HG03060 (cell line): ENCODE data around the gene SMC1B.
"Not testable (repeated sequence)": the region's sequence is repeated elsewhere in the genome, so short reads cannot be mapped to it uniquely, and the experiment has no call there.

ENCODE experiments used
- ATAC-seq: cut with Tn5 transposase; IDR thresholded peaks from one replicate; pipeline ENCODE4 v1.9.1; 2021; ENCODE audit warnings: low read depth, moderate number of reproducible peaks; ENCODE audit not compliant: unreplicated experiment

The SMC1B gene, protein sequence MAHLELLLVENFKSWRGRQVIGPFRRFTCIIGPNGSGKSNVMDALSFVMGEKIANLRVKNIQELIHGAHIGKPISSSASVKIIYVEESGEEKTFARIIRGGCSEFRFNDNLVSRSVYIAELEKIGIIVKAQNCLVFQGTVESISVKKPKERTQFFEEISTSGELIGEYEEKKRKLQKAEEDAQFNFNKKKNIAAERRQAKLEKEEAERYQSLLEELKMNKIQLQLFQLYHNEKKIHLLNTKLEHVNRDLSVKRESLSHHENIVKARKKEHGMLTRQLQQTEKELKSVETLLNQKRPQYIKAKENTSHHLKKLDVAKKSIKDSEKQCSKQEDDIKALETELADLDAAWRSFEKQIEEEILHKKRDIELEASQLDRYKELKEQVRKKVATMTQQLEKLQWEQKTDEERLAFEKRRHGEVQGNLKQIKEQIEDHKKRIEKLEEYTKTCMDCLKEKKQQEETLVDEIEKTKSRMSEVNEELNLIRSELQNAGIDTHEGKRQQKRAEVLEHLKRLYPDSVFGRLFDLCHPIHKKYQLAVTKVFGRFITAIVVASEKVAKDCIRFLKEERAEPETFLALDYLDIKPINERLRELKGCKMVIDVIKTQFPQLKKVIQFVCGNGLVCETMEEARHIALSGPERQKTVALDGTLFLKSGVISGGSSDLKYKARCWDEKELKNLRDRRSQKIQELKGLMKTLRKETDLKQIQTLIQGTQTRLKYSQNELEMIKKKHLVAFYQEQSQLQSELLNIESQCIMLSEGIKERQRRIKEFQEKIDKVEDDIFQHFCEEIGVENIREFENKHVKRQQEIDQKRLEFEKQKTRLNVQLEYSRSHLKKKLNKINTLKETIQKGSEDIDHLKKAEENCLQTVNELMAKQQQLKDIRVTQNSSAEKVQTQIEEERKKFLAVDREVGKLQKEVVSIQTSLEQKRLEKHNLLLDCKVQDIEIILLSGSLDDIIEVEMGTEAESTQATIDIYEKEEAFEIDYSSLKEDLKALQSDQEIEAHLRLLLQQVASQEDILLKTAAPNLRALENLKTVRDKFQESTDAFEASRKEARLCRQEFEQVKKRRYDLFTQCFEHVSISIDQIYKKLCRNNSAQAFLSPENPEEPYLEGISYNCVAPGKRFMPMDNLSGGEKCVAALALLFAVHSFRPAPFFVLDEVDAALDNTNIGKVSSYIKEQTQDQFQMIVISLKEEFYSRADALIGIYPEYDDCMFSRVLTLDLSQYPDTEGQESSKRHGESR

DNA sequence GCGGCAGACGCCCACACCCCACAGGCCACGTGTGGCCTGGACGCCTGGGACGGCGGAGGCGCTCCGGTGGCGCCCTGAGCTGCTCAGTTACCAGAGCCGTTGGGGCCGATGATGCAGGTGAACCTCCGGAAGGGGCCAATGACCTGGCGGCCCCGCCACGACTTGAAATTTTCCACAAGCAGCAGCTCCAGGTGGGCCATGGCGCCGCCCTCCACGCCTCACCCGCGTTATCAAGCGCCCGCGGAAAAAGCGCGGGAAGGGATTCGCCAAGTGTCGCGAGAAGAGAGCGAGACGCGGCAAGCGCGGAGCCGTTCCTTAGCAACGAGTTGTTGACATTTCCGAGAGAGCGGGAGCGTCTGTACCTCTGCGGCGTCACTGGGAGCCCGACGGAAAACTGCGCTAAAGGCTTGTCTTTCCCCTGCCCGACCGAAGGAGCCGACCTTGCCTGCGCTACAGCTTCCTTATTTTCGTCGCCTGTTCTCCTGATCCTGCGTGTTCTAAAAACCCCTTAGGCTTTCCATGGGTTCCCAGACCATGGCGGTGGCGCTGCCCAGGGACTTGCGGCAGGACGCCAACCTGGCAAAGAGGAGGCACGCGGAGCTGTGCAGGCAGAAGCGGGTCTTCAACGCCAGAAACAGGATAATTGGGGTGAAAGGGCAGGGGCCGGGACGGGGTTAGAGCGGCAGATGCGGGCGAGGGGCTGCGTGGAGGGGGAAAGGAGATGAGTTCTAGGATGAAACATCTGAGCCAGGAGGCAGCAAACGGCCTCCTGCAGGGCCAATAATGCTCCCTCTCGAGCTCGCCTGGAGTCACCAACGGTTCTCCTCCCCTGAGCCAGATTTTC is at the start of gene SMC1B, which contains the start of gene RIBC2:
Gene SMC1B, minus strand, starts transcription at position 232 of the 844 bp plus-strand sequence. Its CDS starts 32 bp downstream, at position 200.
Gene RIBC2, plus strand, starts transcription at position 326 of the 844 bp plus-strand sequence. Its CDS starts 194 bp downstream, at position 520.
- ATAC-seq = no peak

DNA sequence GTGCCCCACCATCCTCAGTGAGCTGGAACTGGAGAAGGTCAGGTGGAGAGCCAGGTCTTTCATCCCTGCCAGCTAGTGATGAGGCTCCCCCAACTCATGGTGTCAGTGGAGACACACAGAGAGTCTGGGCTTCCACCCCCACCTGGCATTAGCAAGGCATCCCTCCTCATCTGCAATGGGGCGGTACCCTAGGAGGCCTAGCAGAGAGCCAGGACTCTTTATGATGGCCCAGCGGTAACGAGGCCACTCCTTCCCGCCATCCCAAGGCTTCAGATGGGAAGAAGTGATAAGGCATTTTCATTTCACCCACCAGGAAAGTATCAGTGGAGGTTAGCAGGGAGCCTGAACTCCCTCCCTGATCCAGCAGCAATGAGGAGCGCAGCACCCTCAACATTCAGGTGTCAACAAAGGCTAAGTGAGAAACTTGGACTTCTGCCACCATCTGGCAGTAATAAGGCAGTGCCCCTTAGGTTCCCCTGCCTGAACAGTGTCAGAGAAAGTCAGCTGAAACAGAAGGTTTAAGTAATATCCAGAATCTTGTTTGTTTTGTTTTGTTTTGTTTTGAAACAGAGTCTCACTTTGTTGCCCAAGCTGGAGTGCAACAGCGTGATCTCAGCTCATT is 48.7 kb upstream of the SMC1B start:
- no peak for ATAC-seq

DNA sequence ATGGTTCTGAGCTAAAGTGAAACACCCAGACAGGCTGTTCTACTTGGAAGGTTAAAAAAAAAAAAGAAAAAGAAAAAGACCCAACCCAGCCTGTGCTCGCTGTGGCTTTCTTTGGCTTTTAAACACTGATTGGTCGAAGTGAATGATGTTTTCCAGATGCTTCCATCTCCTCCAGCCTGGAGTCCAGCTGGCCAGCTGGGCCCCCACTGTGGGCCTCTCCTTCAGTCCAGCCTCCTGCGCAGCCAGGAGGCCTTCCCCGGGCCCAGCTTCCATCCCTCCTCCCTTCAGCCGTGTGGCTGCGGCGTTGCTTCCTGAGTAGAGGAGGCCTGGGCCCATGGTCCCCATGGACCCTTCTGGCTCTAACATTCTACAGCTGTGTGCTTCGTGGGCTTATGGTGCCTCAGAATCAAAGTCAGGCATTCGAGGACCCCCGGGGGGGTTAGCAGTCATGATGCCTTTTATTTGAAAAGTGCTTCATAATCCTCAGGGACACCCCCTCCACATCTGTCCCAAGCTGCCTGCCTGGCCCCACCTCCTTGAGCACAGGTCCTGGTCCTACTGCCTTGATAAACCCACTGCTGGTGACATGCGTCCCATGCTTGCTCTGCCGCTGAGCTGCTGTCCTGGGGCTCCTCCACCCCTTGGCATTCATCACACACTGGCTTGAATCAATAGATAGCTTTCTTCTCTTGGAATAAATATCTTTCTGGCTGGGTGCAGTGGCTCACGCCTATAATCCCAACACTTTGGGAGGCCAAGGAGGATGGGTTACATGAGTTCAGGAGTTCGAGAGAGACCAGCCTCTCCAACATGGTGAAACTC is 47.1 kb upstream of the SMC1B start:
- no peak for ATAC-seq

DNA sequence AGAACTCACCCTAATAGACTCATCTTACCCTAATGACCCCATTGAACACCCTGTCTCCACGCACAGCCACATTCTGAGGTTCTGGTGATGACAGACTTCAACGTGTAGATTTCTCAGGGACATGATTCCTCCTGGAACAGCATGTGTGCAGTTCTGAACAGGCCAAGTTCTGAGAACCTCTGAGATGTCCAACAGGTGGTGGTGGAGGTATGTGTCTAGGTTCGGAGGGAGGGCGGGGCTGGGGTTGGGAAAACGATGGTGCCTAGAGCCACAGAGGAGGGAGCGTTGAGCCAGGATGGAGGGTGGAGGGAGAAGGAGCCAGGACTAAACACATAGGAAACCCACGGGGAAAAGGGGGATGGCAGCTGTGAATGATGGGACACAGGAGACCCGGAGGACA is 45.8 kb upstream of the SMC1B start:
- ATAC-seq = no peak

DNA sequence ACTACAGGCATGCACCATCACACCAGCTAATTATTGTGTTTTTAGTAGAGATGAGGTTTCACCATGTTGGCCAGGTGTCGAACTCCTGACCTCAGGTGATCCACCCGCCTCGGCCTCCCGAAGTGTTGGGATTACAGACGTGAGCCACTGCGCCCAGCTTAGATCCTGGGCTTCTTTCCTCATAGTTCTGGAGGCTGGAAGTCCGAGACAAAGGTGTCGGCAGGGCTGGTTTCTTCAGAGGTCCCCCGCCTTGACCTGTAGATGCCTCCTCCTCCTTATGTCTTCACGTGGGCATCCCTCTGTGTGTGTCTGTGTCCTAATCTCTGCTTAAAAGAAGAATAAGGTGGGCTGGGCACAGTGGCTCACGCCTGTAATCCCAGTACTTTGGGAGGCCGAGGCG is 45.1 kb upstream of the SMC1B start:
- ATAC-seq = no peak

DNA sequence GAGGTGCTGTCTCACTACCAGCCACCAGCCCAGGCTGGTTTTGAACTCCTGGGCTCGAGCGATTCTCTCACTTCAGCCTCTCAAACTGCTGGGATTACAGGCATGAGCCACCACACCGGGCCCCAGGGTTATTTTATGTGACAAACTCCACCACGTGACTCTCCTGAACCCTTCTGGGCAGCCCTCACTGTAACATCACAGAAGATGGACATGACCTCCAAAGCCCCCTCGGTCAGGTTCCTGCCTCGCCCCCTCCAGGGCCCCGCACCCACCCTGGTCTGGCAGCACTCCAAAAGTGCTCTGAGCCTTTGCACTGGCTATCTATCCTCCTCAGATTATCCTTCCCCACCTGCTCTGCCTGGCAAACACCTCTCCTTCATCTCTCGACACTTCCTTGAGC is 43.4 kb upstream of the SMC1B start:
- no peak for ATAC-seq

DNA sequence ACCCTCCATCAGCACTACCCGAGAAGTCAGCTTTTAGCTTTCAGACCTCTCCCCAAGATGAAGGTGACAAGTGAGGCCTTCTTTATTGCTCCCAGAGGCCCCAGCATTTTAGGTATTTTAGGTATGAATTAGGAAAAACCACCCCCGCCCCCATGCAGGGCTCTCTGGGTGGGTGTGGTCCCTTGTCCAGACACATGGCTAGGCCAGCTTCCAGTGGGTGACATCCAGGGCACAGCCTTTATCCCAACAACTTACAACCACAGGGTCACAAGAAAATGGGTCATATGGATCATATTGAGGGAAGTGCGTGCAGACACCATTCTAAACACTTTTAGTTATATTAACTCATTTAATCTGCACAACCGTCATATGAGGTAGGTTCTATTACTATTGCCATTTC is 42.2 kb upstream of the SMC1B start:
- ATAC-seq = no peak

DNA sequence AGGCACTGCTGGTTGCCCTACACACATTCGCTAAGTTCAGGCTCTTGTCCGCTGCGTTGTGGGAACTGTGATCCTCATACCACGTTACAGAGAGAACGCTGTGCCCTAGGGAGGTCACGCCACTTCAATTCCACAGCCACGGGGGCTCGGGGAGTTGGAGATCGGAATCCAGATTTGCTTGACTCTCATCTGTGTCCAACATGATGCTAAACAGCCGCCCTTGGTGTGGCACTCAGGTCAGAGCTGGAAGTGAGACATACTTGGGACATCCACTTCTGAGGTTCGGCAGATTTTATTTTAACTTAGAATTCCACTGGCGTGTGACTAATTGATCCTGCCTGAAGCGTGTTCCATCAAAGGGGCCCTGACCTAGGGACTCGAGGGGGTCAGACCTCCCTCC is 41.8 kb upstream of the SMC1B start:
- no peak for ATAC-seq

DNA sequence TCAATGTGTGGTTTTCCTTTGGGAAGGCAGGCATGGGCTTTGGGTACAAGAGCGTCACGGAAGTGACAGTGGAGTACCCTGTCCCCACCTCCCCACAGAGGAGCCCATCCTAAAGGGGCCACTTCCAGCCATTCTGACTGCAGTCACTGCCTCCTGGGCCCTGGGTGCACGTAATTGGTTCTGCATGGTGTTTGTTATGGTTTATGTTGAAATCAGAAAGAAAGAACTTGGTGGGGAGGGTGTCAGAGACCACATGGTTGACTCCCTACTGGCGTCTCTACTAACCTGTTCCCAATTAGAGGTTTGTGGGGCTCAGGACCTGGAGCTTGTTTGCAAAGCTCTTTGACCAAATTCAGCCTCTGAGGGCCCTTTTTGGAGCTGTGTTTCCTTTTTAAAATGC is 40.9 kb upstream of the SMC1B start:
- no peak for ATAC-seq

DNA sequence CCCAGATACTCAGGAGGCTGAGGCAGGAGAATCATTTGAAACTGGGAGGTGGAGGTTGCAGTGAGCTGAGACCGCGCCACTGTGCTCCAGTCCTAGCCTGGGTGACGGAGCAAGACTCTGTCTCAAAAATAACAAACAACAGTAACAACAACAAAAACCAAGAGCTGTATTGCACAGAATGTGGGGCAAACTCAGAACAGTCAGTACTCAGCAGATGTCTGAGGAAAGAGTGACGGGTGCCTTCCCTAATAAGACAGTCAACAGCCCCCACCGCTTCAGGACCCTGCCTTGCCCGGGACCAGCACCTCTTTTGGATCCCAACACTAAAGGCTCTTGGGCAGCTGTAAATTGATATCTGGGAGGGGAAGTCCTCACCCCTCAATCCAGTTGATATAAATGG is 40.4 kb upstream of the SMC1B start:
- ATAC-seq = no peak

DNA sequence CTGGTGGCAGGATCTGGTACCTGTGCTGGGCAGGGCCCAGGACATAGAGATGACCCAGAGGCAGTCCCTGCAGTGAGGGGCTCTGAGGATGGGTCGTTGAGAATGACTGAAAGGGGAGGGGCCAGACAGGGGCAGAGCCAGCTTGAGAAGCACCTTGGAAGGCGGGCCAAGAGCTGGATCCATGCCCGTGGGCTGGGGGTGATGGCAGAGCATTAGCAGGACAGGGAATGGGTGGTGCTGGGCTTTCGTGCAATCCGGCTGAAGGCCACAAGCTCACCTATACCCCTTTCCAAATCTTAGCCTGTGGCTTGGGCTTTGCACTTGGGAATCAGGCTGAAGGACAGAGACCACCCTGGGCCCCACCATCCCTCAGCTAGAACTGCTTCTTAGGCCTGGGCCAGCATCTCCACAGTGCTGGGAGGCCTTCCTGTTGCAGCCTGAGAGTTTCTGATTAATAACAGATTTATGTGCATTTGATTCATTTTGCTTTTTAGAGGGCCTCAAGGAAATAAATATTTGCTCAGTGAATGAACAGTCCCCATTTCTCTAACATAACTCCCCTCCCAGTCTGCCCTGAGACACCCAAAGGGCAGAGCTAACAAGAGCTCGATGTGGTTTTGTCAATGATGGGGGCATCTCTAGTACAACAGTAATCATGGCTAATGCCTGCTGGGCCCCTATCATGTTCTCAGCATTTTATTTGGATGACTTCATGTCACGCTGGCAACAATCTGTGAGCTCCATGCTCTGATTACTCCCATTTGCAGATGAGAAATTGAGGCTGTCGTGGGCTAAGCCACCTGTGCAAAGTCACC is 39.4 kb upstream of the SMC1B start:
- no peak for ATAC-seq

DNA sequence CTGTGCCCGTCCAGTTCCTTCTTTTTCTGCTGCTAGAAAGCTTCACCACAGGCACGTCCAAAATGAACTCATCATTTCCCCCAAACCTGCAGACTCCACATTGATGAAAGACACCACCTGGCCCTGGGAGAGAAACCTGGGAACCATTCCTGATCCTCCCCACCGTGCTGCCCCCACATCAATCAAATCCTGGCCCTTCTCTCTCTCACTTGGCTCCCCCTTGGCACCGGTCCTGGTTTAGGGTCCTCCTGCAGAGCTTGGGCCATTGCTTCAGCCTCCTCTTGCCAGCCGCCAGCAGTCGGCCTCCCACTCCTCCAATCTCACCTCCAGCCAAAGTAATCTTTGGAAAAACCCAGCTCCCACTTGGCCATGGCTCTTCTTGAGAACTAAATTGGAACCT is 38.6 kb upstream of the SMC1B start:
- ATAC-seq = no peak

DNA sequence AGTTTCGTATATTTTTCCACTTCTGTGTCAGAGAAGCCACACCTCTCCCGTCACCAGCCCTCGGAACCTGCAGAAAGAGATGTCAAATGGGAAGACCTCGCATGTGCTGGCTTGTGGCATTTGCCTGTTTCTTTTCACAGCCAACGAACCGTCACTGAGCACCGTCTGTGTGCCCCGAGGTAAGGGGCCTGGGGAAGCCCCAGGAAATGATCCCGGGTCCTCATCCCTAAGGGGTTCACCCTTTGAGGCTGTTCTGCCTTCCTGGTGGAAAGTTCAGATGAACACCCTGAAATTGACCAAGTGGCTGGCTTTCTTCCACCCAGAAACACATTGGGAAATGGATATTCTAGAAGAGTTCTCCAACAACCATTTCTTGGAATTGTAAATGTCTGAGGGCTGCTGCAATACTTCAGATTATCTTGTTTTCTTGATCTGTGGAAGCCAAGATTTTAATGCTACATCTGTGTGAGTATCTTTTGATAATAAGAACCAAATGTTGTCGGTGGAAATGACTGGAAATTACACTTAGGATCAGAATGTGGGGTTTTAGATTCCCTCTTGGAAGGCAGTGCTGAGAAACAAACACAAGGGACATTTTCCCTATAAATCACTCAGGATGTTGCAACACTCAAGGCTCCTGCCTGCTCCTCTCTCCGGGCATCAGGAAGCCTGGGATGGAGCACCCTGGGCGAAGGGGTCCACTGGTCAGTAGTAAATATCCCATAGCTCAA is 37.7 kb upstream of the SMC1B start:
- no peak for ATAC-seq

DNA sequence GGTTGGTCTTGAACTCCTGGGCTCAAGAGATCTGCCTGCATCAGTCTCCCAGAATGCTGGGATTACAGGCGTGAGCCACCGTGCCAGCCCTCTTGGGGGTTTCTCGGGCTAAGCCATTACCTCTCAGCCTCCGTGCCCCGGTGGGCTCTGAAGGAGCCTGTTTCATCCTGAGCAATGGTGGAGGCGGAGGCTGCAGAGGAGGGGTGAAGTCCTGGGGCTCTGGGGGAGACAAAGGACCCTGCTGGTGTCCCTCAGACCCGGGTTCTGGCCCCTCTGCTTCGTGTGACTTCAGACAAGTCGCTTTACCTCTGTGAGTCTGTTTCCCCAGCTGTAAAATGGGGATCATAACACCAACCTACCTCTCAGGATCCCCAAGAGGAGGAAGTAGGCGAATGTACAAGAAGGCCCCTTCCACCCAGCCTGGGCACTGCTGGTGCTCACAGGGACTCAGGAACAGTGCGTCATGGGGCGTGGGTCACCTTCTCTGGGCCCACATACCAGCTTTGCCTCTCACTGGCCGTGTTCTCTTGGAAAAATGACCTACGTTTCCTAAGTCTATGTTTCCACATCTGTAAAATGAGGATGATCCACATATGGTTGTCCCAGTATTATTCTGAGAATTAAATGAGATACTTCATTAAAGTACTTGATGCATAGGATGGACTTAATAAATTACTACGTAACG is 36.8 kb upstream of the SMC1B start:
- ATAC-seq = no peak

DNA sequence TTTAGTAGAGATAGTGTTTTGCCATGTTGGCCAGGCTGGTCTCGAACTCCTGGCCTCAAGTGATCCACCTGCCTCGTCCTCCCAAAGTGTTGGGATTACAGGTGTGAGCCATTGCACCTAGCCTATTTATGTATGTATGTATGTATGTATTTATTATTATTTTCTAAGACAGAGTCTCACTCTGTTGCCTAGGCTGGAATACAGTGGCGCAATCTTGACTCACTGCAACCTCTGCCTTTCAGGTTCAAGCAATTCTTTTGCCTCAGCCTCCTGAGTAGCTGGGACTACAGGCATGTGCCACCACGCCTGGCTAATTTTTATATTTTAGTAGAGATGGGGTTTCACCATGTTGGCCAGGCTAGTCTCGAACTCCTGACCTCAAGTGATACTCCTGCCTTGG is 36.0 kb upstream of the SMC1B start:
- not testable (repeated sequence) for ATAC-seq

DNA sequence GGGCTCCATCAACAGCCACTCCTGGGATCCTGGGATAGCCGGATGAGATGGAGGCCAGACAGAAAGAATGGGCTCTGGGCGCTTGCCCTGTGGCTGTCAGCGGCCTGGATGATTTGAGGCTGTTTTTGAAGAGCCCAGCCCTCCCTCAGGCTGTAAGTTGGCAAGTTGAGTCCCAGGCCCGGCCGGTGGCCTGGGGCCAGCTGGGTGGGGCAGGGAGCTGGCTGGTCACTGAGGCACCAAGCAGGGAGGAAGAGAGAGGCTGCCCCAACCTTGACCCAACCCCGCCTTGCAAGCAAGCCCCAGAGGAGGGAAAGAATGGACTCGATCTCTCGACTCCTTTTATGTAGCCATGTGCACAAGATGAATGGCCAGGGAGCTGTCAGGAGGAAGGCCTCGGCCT is 35.0 kb upstream of the SMC1B start:
- no peak for ATAC-seq

DNA sequence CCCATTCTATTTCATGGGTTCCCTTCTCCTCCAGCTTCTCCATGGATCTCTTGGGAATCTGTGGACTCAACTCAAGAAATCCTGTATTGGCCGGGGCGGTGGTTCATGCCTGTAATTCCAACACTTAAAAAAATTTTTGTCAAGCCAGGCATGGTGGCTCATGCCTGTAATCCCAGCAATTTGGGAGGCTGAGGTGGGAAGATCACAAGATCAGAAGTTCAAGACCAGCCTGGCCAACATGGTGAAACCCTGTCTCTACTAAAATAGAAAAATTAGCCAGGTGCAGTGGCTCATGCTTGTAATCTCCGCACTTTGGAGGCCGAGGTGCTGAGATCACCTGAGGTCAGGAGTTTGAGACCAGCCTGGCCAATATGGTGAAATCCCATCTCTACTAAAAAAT is 34.2 kb upstream of the SMC1B start:
- not testable (repeated sequence) for ATAC-seq
